Mesodermal cell (in vitro differentiated cells): ENCODE data around the gene SIN3A. TPM values are rescaled to one million over a fixed set of nuclear protein-coding genes. Genes with fewer than 3 reads are reported as not detected.
"Not testable (repeated sequence)": the region's sequence is repeated elsewhere in the genome, so short reads cannot be mapped to it uniquely, and the experiment has no call there.

Experiments
- H3K27ac ChIP-seq: 2 replicates; pipeline ENCODE4 v1.7.0; 2013; ENCODE audit warnings: mild to moderate bottlenecking, low read depth, low read length, moderate library complexity; ENCODE audit not compliant: severe bottlenecking
- H3K36me3 ChIP-seq: 2 replicates; pipeline ENCODE4 v1.7.1; 2013; ENCODE audit warnings: mild to moderate bottlenecking, low read length, moderate library complexity; ENCODE audit not compliant: control insufficient read depth, insufficient read depth
- H3K4me1 ChIP-seq: one replicate; pipeline ENCODE4 v1.7.1; 2013; ENCODE audit warnings: mild to moderate bottlenecking, low read length; ENCODE audit not compliant: insufficient read depth, control insufficient read depth, poor library complexity, severe bottlenecking
- H3K4me3 ChIP-seq: 2 replicates; pipeline ENCODE4 v1.7.0; 2013; ENCODE audit warnings: low read length, control low read depth, mild to moderate bottlenecking; ENCODE audit not compliant: insufficient read depth, poor library complexity, severe bottlenecking; ENCODE audit errors: extremely low read depth
- H3K9me3 ChIP-seq: 2 replicates; pipeline ENCODE4 v1.7.1; 2013; ENCODE audit warnings: mild to moderate bottlenecking, low read length, moderate library complexity; ENCODE audit not compliant: control insufficient read depth
- WGBS, 2 experiments: methylation state at CpG; one replicate each; pipeline ENCODE4 v1.1.5; 2013; ENCODE audit warnings: missing lambda C conversion rate in 2 of 2; ENCODE audit not compliant: insufficient coverage in 2 of 2; 5-methylcytosine and 5-hydroxymethylcytosine counted together
- polyA plus RNA-seq, 2 experiments: library from polyadenylated mRNA; stranded (reverse); fragments of 50-300 nt; gene quantifications; one replicate each; pipeline ENCODE4 v1.2.3, GENCODE V29; 2013

SIN3A gene
- polyA plus RNA-seq (2013, experiment 1 of 2): 56.6 TPM
- polyA plus RNA-seq (2013, experiment 2 of 2): 45.0 TPM

GRCh38 chr15:75451674-75452363 lies at the start of gene SIN3A:
Gene SIN3A, minus strand, starts transcription at chr15:75451690. Its CDS starts 21,315 bp downstream, at chr15:75430375.
- WGBS, 2 experiments: 1 to 3% methylated on average over 8 to 20 of the region's 39 CpGs
- peak within 1 kb of the TSS; percentile 98 for H3K4me3 ChIP-seq
- H3K36me3 ChIP-seq: peaks cover 12% of the 10 kb centered on the region
- peak within 1 kb of the TSS; percentile 98 for H3K27ac ChIP-seq
- peaks cover 6% of the 10 kb centered on the region for H3K4me1 ChIP-seq
- H3K9me3 ChIP-seq: no peaks in the 10 kb centered on the region

- 90 to 100% methylated on average over 2 of the region's 4 CpGs for WGBS, 2 experiments
- Histone ChIP-seq H3K4me1 (no peaks in the 10 kb centered on the region), H3K4me3 (no peak overlapping the region), H3K36me3 (peaks cover 69% of the 10 kb centered on the region), H3K9me3 (no peaks in the 10 kb centered on the region), H3K27ac (no peak overlapping the region)
Observed at GRCh38 chr15:75493732-75494131, 42.2 kb upstream of the SIN3A start.

- Histone ChIP-seq H3K27ac (no peak overlapping the region), H3K4me1 (no peaks in the 10 kb centered on the region), H3K9me3 (peaks cover 25% of the 10 kb centered on the region), H3K36me3 (peaks cover 67% of the 10 kb centered on the region), H3K4me3 (no peak overlapping the region)
- no CpG with 5 or more reads among the region's 1 CpG for WGBS, 2 experiments
Observed at GRCh38 chr15:75483961-75484360, 32.5 kb upstream of the SIN3A start.

- Histone ChIP-seq H3K36me3 (peaks cover 67% of the 10 kb centered on the region), H3K9me3 (peaks cover 25% of the 10 kb centered on the region)
- H3K4me3 ChIP-seq, H3K4me1 ChIP-seq, H3K27ac ChIP-seq: not testable (repeated sequence)
- 97 to 100% methylated on average over 4 to 5 of the region's 5 CpGs for WGBS, 2 experiments
Observed at GRCh38 chr15:75483556-75483955, 32.1 kb upstream of the SIN3A start.

- WGBS, 2 experiments: no CpG with 5 or more reads among the region's 1 CpG
- Histone ChIP-seq H3K9me3 (peaks cover 25% of the 10 kb centered on the region), H3K36me3 (peaks cover 67% of the 10 kb centered on the region), H3K4me3 (no peak overlapping the region), H3K27ac (no peak overlapping the region), H3K4me1 (no peaks in the 10 kb centered on the region)
Observed at GRCh38 chr15:75483106-75483505, 31.6 kb upstream of the SIN3A start.

GRCh38 chr15:75480463-75480862 lies 29.0 kb upstream of the SIN3A start:
- WGBS, 2 experiments: 96% methylated on average over 18 to 27 of the region's 54 CpGs
- H3K4me1 ChIP-seq, H3K27ac ChIP-seq: not testable (repeated sequence)

GRCh38 chr15:75479670-75480069 lies 28.2 kb upstream of the SIN3A start:
- H3K4me3 ChIP-seq: no peak overlapping the region
- no peaks in the 10 kb centered on the region for H3K4me1 ChIP-seq
- WGBS, 2 experiments: 78 to 100% methylated on average over 1 to 2 of the region's 2 CpGs
- peaks cover 73% of the 10 kb centered on the region for H3K36me3 ChIP-seq
- H3K9me3 ChIP-seq: peaks cover 18% of the 10 kb centered on the region
- H3K27ac ChIP-seq: no peak overlapping the region

More at GRCh38 chr15:75480463-75480862, 29.0 kb upstream of the SIN3A start:
- Histone ChIP-seq H3K36me3 (peaks cover 72% of the 10 kb centered on the region), H3K9me3 (peaks cover 22% of the 10 kb centered on the region)
- H3K4me3 ChIP-seq: not testable (repeated sequence)

- H3K4me1 ChIP-seq, H3K4me3 ChIP-seq, H3K27ac ChIP-seq, H3K9me3 ChIP-seq: not testable (repeated sequence)
- 95 to 100% methylated on average over 4 of the region's 5 CpGs for WGBS, 2 experiments
- peaks cover 77% of the 10 kb centered on the region for H3K36me3 ChIP-seq
Observed at GRCh38 chr15:75477094-75477493, 25.6 kb upstream of the SIN3A start.

- Histone ChIP-seq H3K36me3 (peaks cover 95% of the 10 kb centered on the region), H3K9me3 (no peaks in the 10 kb centered on the region), H3K4me3 (no peak overlapping the region), H3K27ac (no peak overlapping the region), H3K4me1 (no peaks in the 10 kb centered on the region)
- WGBS, 2 experiments: 83 to 93% methylated on average over 1 to 2 of the region's 2 CpGs
Observed at GRCh38 chr15:75468913-75469598, 17.6 kb upstream of the SIN3A start.

- Histone ChIP-seq H3K27ac (no peak overlapping the region), H3K36me3 (peaks cover 21% of the 10 kb centered on the region), H3K4me3 (no peak overlapping the region), H3K9me3 (no peaks in the 10 kb centered on the region), H3K4me1 (peaks cover 13% of the 10 kb centered on the region)
- WGBS, 2 experiments: 96 to 97% methylated on average over 3 of the region's 4 CpGs
Observed at GRCh38 chr15:75460646-75461045, 9.2 kb upstream of the SIN3A start.

- Histone ChIP-seq H3K36me3 (peaks cover 13% of the 10 kb centered on the region), H3K9me3 (no peaks in the 10 kb centered on the region), H3K4me3 (no peak overlapping the region), H3K4me1 (peaks cover 13% of the 10 kb centered on the region), H3K27ac (no peak overlapping the region)
- 100% methylated on average over 1 of the region's 1 CpG; no CpG with 5 or more reads in 1 of the 2 experiments for WGBS, 2 experiments
Observed at GRCh38 chr15:75459581-75459980, 8.1 kb upstream of the SIN3A start.
